ENCODE measurements around the gene KRT85. TPM values are rescaled to one million over a fixed set of nuclear protein-coding genes. Genes with fewer than 3 reads are reported as not detected.

KRT85 gene
- total RNA-seq, 2 experiments from 2014 or later: not detected

DNA sequence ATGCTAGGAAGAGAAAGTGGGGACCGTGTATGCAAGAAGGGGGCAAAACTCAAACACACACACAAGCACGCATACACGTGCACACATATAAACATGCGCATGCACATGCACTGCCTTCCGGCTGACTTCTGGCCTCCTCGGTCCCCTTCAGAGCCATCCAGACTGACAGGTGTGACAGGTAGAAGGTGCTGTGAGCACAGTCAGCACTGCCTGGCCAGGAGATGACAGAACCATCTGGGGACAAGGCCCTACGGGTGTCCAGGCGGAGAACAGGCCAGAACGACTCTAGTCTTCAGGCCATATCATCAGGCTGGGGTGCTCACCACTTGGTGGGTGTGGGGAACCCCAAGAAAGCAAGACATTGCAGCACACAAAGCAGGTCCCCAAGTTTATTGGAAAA lies 53.4 kb downstream of the KRT85 start:
- Histone ChIP-seq H3K27ac (ENCODE audit: low read depth, low read length, poor library complexity, severe bottlenecking) (no peak overlapping the region), H3K4me2 (ENCODE audit: low read length) (no peak overlapping the region), H3K9me2 (ENCODE audit: insufficient read depth, low read length) (no peaks in the 10 kb centered on the region), H3K4me3 (ENCODE audit: low read depth, low read length, poor library complexity, severe bottlenecking) (no peak overlapping the region), H3K9me3 (ENCODE audit: low read length) (no peaks in the 10 kb centered on the region), H4K20me1 (ENCODE audit: insufficient read depth, low read length) (no peaks in the 10 kb centered on the region; the same call in 1 of the 2 replicates), H3K36me3 (ENCODE audit: insufficient read depth, low read length) (no peaks in the 10 kb centered on the region), H2AFZ (ENCODE audit: low read length) (no peak overlapping the region), H3K79me2 (ENCODE audit: insufficient read depth, low read depth, low read length) (no peaks in the 10 kb centered on the region), H3K4me1 (ENCODE audit: insufficient read depth, low read length, poor library complexity, severe bottlenecking) (no peaks in the 10 kb centered on the region)
- DNase-seq (ENCODE audit: low spot score): no peak
- BruUV-seq (replicated peaks): no TSS peak
- CTCF ChIA-PET (ENCODE audit: unreplicated experiment): no interaction called here
- POLR2A ChIA-PET: no interaction called here
- TF ChIP-seq EZH2phosphoT487 (IDR thresholded peaks at IDR 0.05; ENCODE audit: borderline replicate concordance, low read depth, low read length): no peak
- TF ChIP-seq, protein P1, sequence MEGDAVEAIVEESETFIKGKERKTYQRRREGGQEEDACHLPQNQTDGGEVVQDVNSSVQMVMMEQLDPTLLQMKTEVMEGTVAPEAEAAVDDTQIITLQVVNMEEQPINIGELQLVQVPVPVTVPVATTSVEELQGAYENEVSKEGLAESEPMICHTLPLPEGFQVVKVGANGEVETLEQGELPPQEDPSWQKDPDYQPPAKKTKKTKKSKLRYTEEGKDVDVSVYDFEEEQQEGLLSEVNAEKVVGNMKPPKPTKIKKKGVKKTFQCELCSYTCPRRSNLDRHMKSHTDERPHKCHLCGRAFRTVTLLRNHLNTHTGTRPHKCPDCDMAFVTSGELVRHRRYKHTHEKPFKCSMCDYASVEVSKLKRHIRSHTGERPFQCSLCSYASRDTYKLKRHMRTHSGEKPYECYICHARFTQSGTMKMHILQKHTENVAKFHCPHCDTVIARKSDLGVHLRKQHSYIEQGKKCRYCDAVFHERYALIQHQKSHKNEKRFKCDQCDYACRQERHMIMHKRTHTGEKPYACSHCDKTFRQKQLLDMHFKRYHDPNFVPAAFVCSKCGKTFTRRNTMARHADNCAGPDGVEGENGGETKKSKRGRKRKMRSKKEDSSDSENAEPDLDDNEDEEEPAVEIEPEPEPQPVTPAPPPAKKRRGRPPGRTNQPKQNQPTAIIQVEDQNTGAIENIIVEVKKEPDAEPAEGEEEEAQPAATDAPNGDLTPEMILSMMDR (conservative IDR thresholded peaks at IDR 0.05; ENCODE audit: low read length): no peak
- intact Hi-C loops (cut with micrococcal nuclease; ENCODE audit: unreplicated experiment): no loop called here

DNA sequence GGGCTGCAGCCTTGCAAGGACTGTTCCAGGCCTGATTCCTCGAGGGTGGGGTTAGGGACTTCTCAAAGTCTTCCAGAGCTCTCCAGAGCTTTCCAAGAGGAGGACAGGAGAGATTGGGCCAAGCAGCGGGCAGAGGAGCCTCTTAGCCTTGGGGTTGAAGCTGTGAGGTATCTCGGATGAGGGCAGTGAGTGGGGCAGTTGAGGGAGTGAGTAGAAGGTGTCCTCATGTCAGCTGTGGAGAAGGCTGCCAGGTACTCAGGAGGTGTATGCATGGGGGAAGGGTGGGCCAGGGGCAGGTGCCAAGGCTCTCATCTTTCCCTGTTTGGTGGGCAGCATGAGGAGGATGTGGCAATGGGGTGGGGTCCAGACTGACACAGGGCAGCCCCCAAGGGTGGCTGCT lies 53.8 kb downstream of the KRT85 start:
- POLR2A ChIA-PET: no interaction called here
- no peak for DNase-seq (ENCODE audit: low spot score)

DNA sequence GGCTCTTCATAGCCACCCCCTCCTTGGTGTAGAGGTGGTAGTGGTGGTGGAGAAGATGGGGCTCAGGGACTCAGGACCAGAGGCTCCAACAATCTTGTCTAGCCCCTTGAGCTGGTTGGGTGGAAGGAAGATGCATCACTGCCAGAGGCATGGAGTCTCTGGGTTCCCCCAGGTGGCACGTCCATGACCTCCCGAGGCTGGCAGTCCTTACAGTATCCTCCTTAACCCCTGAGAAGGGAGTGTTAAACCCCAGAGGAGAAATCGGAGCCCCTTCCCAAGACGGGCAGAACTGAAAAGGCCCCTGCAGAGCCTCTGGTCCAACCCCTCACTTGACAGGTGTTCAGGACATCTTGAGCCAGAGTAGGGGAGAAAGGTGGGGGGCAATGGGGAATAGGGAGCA lies 55.2 kb downstream of the KRT85 start:
- Histone ChIP-seq H3K9me2 (ENCODE audit: insufficient read depth, low read length) (no peaks in the 10 kb centered on the region), H3K4me2 (ENCODE audit: low read length) (no peak overlapping the region), H3K27ac (ENCODE audit: low read depth, low read length, poor library complexity, severe bottlenecking) (no peak overlapping the region), H2AFZ (ENCODE audit: low read length) (no peak overlapping the region), H3K4me1 (ENCODE audit: insufficient read depth, low read length, poor library complexity, severe bottlenecking) (no peaks in the 10 kb centered on the region), H3K9me3 (ENCODE audit: low read length) (no peaks in the 10 kb centered on the region), H3K4me3 (ENCODE audit: low read depth, low read length, poor library complexity, severe bottlenecking) (no peak overlapping the region), H4K20me1 (ENCODE audit: insufficient read depth, low read length) (no peaks in the 10 kb centered on the region; the same call in 1 of the 2 replicates), H3K36me3 (ENCODE audit: insufficient read depth, low read length) (no peaks in the 10 kb centered on the region), H3K79me2 (ENCODE audit: insufficient read depth, low read depth, low read length) (no peaks in the 10 kb centered on the region)
- CTCF ChIA-PET (ENCODE audit: unreplicated experiment): interaction anchor here (1.2 kb wide), 2 partner anchors 11 to 49 kb away, joined by 4 read pairs; no protein-coding TSS in a partner anchor
- DNase-seq (ENCODE audit: low spot score): no peak
- BruUV-seq (replicated peaks): no TSS peak
- POLR2A ChIA-PET: interaction anchor here (0.6 kb wide), 1 partner anchor 8 kb away, joined by 3 read pairs; no protein-coding TSS in a partner anchor
- no peak for TF ChIP-seq EZH2phosphoT487 (IDR thresholded peaks at IDR 0.05; ENCODE audit: borderline replicate concordance, low read depth, low read length)
- TF ChIP-seq, protein P1 (conservative IDR thresholded peaks at IDR 0.05; ENCODE audit: low read length): no peak
- intact Hi-C loops (cut with micrococcal nuclease; ENCODE audit: unreplicated experiment): no loop called here

More for the DNA sequence above, 53.8 kb downstream of the KRT85 start:
- no peaks in the 10 kb centered on the region for H3K4me1 ChIP-seq (ENCODE audit: insufficient read depth, low read length, poor library complexity, severe bottlenecking)
- no peaks in the 10 kb centered on the region; the same call in 1 of the 2 replicates for H4K20me1 ChIP-seq (ENCODE audit: insufficient read depth, low read length)
- H3K9me2 ChIP-seq (ENCODE audit: insufficient read depth, low read length): no peaks in the 10 kb centered on the region
- no TSS peak for BruUV-seq (replicated peaks)
- H3K36me3 ChIP-seq (ENCODE audit: insufficient read depth, low read length): no peaks in the 10 kb centered on the region
- H3K9me3 ChIP-seq (ENCODE audit: low read length): no peaks in the 10 kb centered on the region
- CTCF ChIA-PET (ENCODE audit: unreplicated experiment): interaction anchor here (0.9 kb wide), 1 partner anchor 16 kb away, joined by 3 read pairs; no protein-coding TSS in a partner anchor
- TF ChIP-seq, protein P1 (conservative IDR thresholded peaks at IDR 0.05; ENCODE audit: low read length): no peak
- no peak for TF ChIP-seq EZH2phosphoT487 (IDR thresholded peaks at IDR 0.05; ENCODE audit: borderline replicate concordance, low read depth, low read length)
- H3K4me3 ChIP-seq (ENCODE audit: low read depth, low read length, poor library complexity, severe bottlenecking): no peak overlapping the region
- no peak overlapping the region for H3K4me2 ChIP-seq (ENCODE audit: low read length)
- no peak overlapping the region for H2AFZ ChIP-seq (ENCODE audit: low read length)
- H3K27ac ChIP-seq (ENCODE audit: low read depth, low read length, poor library complexity, severe bottlenecking): no peak overlapping the region
- intact Hi-C loops (cut with micrococcal nuclease; ENCODE audit: unreplicated experiment): no loop called here
- no peaks in the 10 kb centered on the region for H3K79me2 ChIP-seq (ENCODE audit: insufficient read depth, low read depth, low read length)
